ENCODE results near the gene RASA3. TPM values are rescaled to one million over a fixed set of nuclear protein-coding genes. Genes with fewer than 3 reads are reported as not detected.

RASA3 gene
- total RNA-seq, 1 donor, result 78.9 TPM

- Histone ChIP-seq H3K4me3 (ENCODE audit: low read length) (no peak overlapping the region), H3K4me1 (ENCODE audit: insufficient read depth, low read length) (no peaks in the 10 kb centered on the region), H3K9me3 (ENCODE audit: low read depth, low read length) (no peaks in the 10 kb centered on the region), H3K27me3 (ENCODE audit: insufficient read depth, low read length) (no peaks in the 10 kb centered on the region)
Observed at GRCh38 chr13:114008964-114009589, 123.3 kb downstream of the RASA3 start.

- H3K4me3 ChIP-seq (ENCODE audit: low read length), result no peak overlapping the region
- no peaks in the 10 kb centered on the region for H3K9me3 ChIP-seq (ENCODE audit: low read depth, low read length)
- no peaks in the 10 kb centered on the region for H3K27me3 ChIP-seq (ENCODE audit: insufficient read depth, low read length)
- no peaks in the 10 kb centered on the region for H3K4me1 ChIP-seq (ENCODE audit: insufficient read depth, low read length)
Observed at GRCh38 chr13:114007566-114007965, 124.9 kb downstream of the RASA3 start.

- H3K9me3 ChIP-seq (ENCODE audit: low read depth, low read length), result no peaks in the 10 kb centered on the region
- H3K27me3 ChIP-seq (ENCODE audit: insufficient read depth, low read length), result no peaks in the 10 kb centered on the region
- no peak overlapping the region for H3K4me3 ChIP-seq (ENCODE audit: low read length)
Observed at GRCh38 chr13:114005206-114005724, 127.2 kb downstream of the RASA3 start.

GRCh38 chr13:114004420-114005205 lies 127.8 kb downstream of the RASA3 start:
- no peak overlapping the region for H3K4me3 ChIP-seq (ENCODE audit: low read length)
- no peaks in the 10 kb centered on the region for H3K9me3 ChIP-seq (ENCODE audit: low read depth, low read length)
- no peaks in the 10 kb centered on the region for H3K27me3 ChIP-seq (ENCODE audit: insufficient read depth, low read length)
- H3K4me1 ChIP-seq (ENCODE audit: insufficient read depth, low read length), result no peaks in the 10 kb centered on the region

More at GRCh38 chr13:114005206-114005724, 127.2 kb downstream of the RASA3 start:
- H3K4me1 ChIP-seq (ENCODE audit: insufficient read depth, low read length), result no peaks in the 10 kb centered on the region

DNA sequence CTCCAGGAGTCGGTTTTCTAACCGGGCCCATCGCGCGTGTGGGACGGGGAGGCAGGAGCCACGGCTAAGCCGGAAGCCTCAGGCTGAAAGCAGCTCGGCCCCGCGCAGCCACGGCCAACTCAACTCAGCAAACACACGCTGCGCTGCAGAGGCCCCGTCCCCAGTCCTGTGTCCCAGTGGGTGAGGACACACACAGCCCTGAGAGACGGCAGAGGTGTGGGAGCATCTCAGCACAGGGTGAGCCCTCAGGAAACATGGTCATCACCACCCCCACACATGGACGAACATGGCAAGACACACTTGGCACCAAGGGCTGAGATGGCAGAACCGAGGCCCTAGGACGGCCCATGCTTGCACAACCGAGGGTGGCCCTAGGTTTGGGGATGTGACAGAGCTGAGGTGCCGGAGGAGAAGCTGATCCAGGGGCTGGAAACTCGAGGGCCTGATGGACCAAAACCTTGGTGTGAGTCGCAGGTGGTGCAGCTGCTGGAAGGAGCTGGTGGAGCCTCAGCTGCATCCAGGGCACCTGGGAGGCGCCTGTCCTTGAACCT lies 129.6 kb downstream of the RASA3 start:
- no peaks in the 10 kb centered on the region for H3K4me1 ChIP-seq (ENCODE audit: insufficient read depth, low read length)
- no peak overlapping the region for H3K4me3 ChIP-seq (ENCODE audit: low read length)
- no peaks in the 10 kb centered on the region for H3K9me3 ChIP-seq (ENCODE audit: low read depth, low read length)
- H3K27me3 ChIP-seq (ENCODE audit: insufficient read depth, low read length), result no peaks in the 10 kb centered on the region

- H3K27me3 ChIP-seq (ENCODE audit: insufficient read depth, low read length), result no peaks in the 10 kb centered on the region
- no peak overlapping the region for H3K4me3 ChIP-seq (ENCODE audit: low read length)
- H3K4me1 ChIP-seq (ENCODE audit: insufficient read depth, low read length), result no peaks in the 10 kb centered on the region
- no peaks in the 10 kb centered on the region for H3K9me3 ChIP-seq (ENCODE audit: low read depth, low read length)
Observed at GRCh38 chr13:114002009-114002544, 130.3 kb downstream of the RASA3 start.

- no peaks in the 10 kb centered on the region for H3K4me1 ChIP-seq (ENCODE audit: insufficient read depth, low read length)
- H3K27me3 ChIP-seq (ENCODE audit: insufficient read depth, low read length), result no peaks in the 10 kb centered on the region
- no peaks in the 10 kb centered on the region for H3K9me3 ChIP-seq (ENCODE audit: low read depth, low read length)
- no peak overlapping the region for H3K4me3 ChIP-seq (ENCODE audit: low read length)
Observed at GRCh38 chr13:114001331-114002008, 131.0 kb downstream of the RASA3 start.

GRCh38 chr13:114000151-114001040 lies 132.0 kb downstream of the RASA3 start:
- no peak overlapping the region for H3K4me3 ChIP-seq (ENCODE audit: low read length)
- no peaks in the 10 kb centered on the region for H3K27me3 ChIP-seq (ENCODE audit: insufficient read depth, low read length)
- no peaks in the 10 kb centered on the region for H3K4me1 ChIP-seq (ENCODE audit: insufficient read depth, low read length)
- H3K9me3 ChIP-seq (ENCODE audit: low read depth, low read length), result no peaks in the 10 kb centered on the region

DNA sequence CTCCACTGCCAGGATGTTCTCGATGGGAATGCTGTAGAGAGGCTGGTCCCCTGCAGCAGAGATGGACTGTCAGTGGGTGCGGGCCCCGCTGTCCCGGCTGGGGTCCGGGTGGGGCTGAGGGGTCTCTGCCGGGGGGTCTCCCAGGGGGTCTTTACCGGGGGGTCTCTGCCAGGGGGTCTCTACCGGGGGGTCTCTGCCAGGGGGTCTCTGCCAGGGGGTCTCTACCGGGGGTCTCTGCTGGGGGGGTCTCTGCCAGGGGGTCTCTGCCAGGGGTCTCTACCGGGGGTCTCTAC lies 132.9 kb downstream of the RASA3 start:
- Histone ChIP-seq H3K4me3 (ENCODE audit: low read length) (no peak overlapping the region), H3K4me1 (ENCODE audit: insufficient read depth, low read length) (no peaks in the 10 kb centered on the region), H3K9me3 (ENCODE audit: low read depth, low read length) (no peaks in the 10 kb centered on the region), H3K27me3 (ENCODE audit: insufficient read depth, low read length) (no peaks in the 10 kb centered on the region)

DNA sequence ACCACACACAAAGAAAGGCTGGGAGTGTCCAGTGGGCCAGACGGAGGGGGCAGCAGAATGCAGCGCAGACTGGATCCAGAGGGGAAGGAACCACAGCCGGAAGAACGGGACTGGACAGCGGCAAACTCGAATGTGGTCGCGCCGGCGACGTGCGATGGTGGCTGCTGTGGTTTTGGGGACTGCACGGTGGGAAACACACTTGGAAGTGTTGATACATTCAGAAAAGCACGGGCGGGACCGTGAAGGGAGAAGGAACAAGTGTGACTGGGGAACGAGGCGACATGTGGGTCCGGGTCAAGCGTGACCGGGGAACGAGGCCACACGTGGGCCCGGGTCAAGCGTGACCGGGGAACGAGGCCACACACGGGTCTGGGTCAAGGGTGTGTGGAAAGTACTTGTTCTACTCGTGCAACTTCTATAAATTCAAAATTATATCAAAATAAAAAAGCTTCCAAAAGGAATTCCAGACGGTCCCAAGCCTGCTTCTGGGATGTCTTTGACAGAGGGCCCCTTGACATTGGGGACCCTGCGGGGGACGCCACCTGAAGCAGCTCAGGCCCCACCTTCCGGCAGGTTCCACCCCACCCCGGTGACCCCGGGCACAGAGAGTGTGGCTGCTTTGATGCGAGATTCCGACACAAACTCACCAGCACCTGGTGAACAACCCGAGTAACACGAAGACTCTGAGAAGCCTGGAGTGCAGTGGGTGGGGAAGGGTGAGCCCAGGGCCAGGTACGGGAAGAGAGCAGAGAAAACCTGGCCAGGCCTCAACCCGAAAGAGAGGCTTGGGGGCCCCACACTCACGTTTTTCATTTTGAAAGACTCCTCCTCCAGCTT lies 133.4 kb downstream of the RASA3 start:
- no peaks in the 10 kb centered on the region for H3K27me3 ChIP-seq (ENCODE audit: insufficient read depth, low read length)
- H3K9me3 ChIP-seq (ENCODE audit: low read depth, low read length), result no peaks in the 10 kb centered on the region
- no peaks in the 10 kb centered on the region for H3K4me1 ChIP-seq (ENCODE audit: insufficient read depth, low read length)
- H3K4me3 ChIP-seq (ENCODE audit: low read length), result no peak overlapping the region

- Histone ChIP-seq H3K4me1 (ENCODE audit: insufficient read depth, low read length) (no peaks in the 10 kb centered on the region), H3K27me3 (ENCODE audit: insufficient read depth, low read length) (no peaks in the 10 kb centered on the region), H3K9me3 (ENCODE audit: low read depth, low read length) (no peaks in the 10 kb centered on the region), H3K4me3 (ENCODE audit: low read length) (no peak overlapping the region)
Observed at GRCh38 chr13:113997845-113998751, 134.3 kb downstream of the RASA3 start.

GRCh38 chr13:113996912-113997745 lies 135.3 kb downstream of the RASA3 start:
- Histone ChIP-seq H3K4me1 (ENCODE audit: insufficient read depth, low read length) (no peaks in the 10 kb centered on the region), H3K9me3 (ENCODE audit: low read depth, low read length) (no peaks in the 10 kb centered on the region), H3K4me3 (ENCODE audit: low read length) (no peak overlapping the region), H3K27me3 (ENCODE audit: insufficient read depth, low read length) (no peaks in the 10 kb centered on the region)

Measured in mononuclear cell (primary cell).